GM12801 (cell line): ENCODE results near the gene MS4A18.

Experiments
- CTCF ChIP-seq: IDR thresholded peaks from one replicate; pipeline ENCODE4 v1.5.1; 2011; ENCODE audit warnings: control low read depth; ENCODE audit not compliant: insufficient read length; ENCODE audit errors: extremely low read depth

Gene MS4A18

DNA sequence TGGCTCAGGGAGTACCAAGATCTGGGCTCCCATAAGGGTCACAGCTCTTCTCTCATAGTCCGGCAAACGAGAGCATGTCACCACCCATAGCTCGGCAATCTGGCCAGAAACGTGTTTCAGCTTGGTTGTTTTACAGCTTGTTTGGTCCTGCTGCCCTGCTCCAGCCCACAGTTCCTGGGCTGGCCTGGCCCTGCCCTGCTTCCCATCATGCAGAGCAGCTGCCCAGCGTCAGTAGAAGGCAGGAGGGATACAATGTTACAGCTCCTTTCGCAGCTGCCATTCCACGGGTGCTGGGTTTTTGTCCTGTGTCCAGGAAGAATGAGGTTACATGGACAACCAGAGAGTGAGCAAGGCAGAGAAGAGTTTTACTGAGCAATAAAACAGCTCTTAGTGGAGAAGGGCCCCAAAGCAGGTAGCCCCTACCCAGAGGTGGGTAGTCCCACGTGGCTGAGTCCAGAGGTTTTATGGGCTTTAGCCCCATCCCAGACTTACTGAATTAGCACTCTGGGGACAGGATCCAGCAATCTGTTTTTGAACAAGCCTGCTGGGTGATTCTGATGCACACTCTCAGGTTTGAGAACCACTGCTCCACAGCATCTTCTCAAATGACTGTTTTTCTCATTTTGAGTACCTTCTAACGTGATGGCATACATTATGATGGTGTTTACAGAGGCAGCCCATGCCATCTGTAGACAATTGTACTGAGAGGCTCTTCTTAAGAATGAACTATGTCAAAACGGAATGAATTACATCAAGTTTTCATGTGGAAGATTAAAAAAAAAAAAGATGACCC lies 5.8 kb upstream of the MS4A18 start:
- no peak for TF ChIP-seq CTCF

DNA sequence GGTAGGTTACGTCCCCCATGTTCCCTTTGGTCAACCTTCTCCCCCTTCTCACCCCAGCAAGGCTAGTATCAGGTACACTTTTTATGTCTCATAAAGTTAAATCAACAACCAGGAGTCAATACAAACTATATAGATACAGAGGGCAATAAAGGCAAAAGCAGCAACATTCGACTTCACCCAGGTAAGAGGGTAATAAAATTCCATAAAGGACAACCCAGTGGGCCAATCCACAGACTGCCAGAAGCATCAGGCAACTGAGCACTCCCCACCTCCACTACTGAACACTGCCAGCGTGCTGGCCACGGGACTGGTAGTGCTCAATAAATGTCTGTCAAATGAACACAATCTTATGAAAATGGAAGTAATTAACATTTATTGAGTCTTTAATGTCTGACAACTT lies 5.1 kb upstream of the MS4A18 start:
- TF ChIP-seq CTCF: no peak

DNA sequence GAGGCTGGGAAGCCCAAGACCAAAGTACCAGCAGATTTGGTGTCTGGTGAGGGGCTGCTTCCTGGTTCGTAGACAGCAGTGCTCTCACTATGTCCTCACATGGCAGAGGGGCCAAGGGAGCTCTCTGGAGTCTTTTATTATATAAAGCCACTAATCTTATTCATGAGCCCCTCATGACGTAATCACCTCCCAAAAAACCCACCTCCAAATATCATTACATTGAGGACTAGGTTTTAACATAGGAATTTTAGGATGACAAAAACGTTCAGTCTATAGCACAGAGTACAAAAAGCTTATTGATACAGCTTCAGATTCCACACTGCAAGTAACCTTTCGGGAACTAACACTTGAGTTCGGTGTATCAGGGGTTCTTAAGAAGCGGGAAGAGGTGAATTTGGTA lies 4.1 kb upstream of the MS4A18 start:
- TF ChIP-seq CTCF: no peak

DNA sequence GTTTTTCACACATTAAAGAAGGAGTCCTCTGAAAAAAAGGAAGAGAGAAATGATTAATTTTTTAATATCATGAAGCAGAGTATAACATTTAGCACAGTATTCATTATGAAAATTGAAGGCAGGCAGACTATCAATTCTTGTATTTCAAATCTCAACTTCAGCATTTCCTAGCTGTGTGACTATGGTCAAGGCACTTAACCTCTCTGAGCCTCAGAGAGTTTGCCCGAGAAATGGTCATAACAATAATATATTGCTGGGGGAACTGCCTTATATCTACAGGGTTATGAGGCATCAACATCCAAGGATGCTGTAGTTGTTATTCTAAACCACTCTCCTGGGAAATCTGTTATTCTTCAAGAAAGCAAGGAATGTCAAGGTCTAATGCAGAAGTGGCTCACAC lies 1.1 kb downstream of the MS4A18 start:
- TF ChIP-seq CTCF: no peak

DNA sequence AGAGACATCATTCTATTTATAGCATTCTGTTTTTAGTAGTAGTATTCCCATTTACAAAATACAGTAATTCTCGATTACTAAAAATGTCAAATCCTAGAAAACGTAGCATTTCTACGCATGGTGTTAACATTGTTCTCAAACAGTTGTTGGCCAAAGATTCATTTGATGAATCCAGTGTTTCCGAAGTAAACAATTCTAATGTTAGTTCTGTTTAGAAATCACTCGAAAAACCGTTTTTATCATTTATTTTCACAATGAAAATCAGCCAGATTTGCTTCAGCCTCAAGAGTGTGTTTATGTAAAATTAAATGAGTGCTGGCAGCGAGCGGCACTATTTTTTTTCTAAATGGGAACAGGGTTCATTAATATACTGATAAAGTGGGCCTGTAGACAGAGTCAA lies 7.1 kb downstream of the MS4A18 start:
- TF ChIP-seq CTCF: no peak

DNA sequence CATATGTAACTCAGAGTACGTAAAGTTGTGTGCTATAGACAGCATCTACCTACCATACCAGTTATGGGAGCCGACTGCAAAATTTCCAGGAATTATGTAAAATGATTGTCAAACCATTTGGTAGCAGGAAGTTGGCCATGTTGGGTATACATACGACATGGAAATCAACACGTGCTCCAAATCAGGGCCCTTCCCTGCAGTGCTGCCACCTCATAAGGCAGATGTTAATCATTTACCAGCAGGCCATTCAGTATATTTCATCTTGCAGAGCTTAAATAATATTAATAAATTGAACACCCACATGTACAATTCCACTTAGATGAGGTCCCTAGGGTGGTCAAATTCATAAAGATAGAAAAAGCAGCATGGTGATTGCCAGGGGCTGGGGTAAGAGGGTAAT lies 9.8 kb downstream of the MS4A18 start:
- no peak for TF ChIP-seq CTCF

DNA sequence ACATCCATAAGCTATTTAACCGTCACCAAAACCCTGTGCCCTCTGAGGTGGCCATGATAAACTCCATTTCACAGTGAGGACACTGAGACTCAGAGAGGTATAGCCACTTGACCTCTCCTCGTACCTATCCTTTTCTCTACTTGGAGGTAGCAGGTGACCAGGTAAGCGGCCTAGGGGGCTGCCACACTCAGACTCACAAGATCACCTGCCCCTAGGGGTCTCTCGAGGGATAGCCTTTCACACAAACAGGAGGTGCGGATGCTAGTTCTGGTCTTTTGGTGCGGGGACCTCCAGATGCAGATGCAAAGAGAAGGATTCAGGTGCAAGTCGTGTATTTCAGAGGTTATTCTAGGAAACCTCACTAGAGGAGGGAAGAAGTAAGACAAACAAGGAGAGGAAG lies 14.6 kb downstream of the MS4A18 start:
- no peak for TF ChIP-seq CTCF
